Ishikawa (cell line): ENCODE results near the gene CCDC146.

Experiments
- CEBPB ChIP-seq: IDR thresholded peaks from 2 replicates; pipeline ENCODE4 v1.6.1; 2012
- EP300 ChIP-seq: IDR thresholded peaks from 2 replicates; pipeline ENCODE4 v1.6.1; 2012; ENCODE audit warnings: borderline replicate concordance
- FOXM1 ChIP-seq: IDR thresholded peaks from 2 replicates; pipeline ENCODE4 v1.6.1; 2012; ENCODE audit warnings: low read depth, borderline replicate concordance

DNA sequence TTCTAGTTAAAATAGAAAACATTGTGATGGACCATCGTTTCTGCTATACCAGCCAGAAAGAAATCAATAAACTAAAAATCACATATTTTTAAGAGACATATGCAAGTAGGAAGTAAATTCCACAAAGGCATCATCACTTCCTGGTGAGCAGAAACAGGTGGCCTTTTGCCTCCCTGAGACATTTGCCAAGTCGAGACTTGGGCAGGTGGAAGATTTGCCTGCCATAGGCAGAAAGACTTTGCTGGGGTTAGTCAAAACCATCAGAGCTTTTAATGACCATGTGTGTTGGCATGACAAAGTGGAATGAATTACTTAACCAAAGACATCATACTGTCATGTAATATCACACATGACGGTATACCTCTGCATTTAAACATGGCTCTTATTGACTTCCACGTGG is 143.3 kb downstream of the CCDC146 start:
- TF ChIP-seq CEBPB (no peak), FOXM1 (no peak), EP300 (no peak)
